H4 (cell line): Measurements from ENCODE around the gene OR5B21. TPM values are rescaled to one million over a fixed set of nuclear protein-coding genes. Genes with fewer than 3 reads are reported as not detected.

Experiments used
- DNase-seq: peaks from one replicate; pipeline ENCODE4 v3.0.0-alpha.2; 2015; ENCODE audit warnings: low spot score
- total RNA-seq: library from RNA; depleted of rRNA; stranded (reverse); fragments of >200 nt; shearing (Covaris generic); gene quantifications from 2 replicates; pipeline ENCODE4 v1.2.3, GENCODE V29; 2014; rRNA removed

OR5B21 gene
- total RNA-seq, 1 experiment from 2014 or later, result not detected

DNA sequence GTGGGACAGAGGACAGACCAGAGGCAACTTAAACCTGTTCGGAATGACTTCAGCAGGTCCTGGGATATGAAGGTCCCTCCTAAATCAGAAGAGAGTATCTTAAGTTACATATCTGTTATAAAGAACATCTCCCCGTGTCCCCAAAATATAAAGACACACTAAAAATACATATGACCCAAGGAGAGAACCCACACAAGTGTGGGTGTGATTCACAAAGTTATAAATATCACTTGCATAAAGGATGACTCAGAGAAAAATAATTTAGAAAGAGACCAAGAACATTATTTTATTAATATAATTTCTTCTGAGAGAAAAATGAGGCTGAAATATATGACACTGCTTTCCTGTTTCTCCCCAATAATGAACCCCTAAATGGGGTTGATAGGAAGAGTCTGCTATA lies 14.2 kb downstream of the OR5B21 start:
- no peak for DNase-seq

DNA sequence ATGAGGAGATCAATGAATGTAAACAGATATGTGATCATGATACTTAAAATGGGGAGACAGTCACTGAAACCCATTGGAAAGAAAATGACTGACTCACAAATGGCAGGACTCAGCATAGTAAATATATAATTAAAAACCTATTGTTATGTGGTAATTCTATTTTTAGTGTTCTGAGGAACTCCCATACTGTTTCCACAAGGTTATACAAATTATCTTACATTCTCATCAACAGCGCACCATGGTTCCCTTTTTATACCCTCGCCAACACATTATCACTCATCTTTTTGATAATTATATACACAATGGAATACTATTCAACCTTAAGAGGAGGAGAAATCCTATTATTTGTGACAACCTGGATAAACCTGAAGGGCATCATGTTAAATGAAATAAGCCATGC lies 17.1 kb downstream of the OR5B21 start:
- DNase-seq, result no peak

GRCh38 chr11:58487170-58487569 lies 20.7 kb downstream of the OR5B21 start:
- no peak for DNase-seq

- DNase-seq, result no peak
Measured at GRCh38 chr11:58485961-58486360, 21.9 kb downstream of the OR5B21 start.

- no peak for DNase-seq
Measured at GRCh38 chr11:58471892-58472291, 36.0 kb downstream of the OR5B21 start.

DNA sequence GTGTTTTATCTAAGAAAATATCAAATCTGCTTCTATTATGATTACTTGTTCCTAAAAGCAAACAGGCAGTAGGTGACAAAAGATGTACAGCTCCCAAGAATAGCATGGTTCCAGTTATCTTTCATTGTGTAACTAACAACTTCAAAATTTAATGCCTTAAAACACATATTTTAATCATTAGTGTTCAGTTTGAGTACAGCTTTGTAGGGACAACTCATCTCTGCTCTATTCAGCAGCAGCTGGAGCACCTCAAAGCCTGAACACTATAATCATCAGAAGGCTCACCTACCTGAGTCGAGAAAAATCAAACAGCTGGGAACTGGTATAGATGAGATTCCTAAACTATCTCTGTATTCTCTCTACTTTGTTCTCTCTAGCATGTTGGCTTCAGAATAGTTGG lies 41.6 kb downstream of the OR5B21 start:
- DNase-seq, result no peak

DNA sequence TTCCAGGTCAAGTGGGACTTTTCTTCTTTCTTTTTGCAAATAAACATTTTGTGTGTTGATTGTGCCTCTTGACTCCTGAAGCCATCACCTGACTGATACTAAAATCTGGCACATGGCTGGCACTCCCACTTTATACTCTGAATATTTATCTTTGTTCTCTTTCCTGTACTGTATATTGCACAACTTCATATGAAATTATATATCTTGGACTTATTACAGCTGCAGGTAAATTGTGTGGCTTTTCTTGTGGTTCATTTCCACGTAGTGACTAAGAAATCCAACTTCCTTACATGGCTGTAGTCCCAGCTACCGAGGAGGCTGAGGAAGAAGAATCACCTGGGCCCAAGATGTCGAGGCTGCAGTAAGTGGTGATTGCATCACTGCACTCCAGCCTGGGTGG lies 42.2 kb downstream of the OR5B21 start:
- no peak for DNase-seq

Other genes starting within 250 kb of the OR5B21 start
- gene OR10W1, start 239.8 kb downstream of the OR5B21 start, total RNA-seq, result not detected in 2 replicates
- not detected in 2 replicates for gene OR5B17, start 149.0 kb downstream of the OR5B21 start, total RNA-seq
- not detected in 2 replicates for gene OR5B3, start 101.2 kb downstream of the OR5B21 start, total RNA-seq
- gene OR5B2, start 80.0 kb downstream of the OR5B21 start, total RNA-seq, result not detected in 2 replicates
- gene OR5B12, start 65.9 kb downstream of the OR5B21 start, total RNA-seq, result not detected in 2 replicates
- gene LPXN, start 67.8 kb upstream of the OR5B21 start, total RNA-seq, result 5.5 and 10.7 TPM in 2 replicates
- gene ZFP91, start 71.0 kb upstream of the OR5B21 start, total RNA-seq, result 45.8 and 49.2 TPM in 2 replicates
- gene CNTF, start 114.6 kb upstream of the OR5B21 start, total RNA-seq, result 0.60 and 0.72 TPM in 2 replicates
- gene GLYAT, start 223.8 kb upstream of the OR5B21 start, total RNA-seq, result not detected in 2 replicates